SK-N-SH (cell line): Measurements from ENCODE around the gene COL4A2. TPM values are rescaled to one million over a fixed set of nuclear protein-coding genes. Genes with fewer than 3 reads are reported as not detected.

Experiments used
- CTCF ChIA-PET: fragments of 300-600, 350-600 bp; formaldehyde crosslinking; extraction: SDS; loops from one replicate; lab custom pipeline; 2021; lab: Yijun Ruan, JAX
- POLR2A ChIA-PET: fragments of 350-600 bp; sonication (Branson Sonifier 250); formaldehyde crosslinking; extraction: SDS; loops from one replicate; lab custom pipeline; 2020; ENCODE audit warnings: antibody characterized with exemption, inconsistent platforms; lab: Yijun Ruan, JAX
- DNase-seq: peaks from one replicate; pipeline ENCODE4 v3.0.0; 2012
- H2AFZ ChIP-seq: fragments of 200-600 bp; sonication (generic); 2 replicates; pipeline ENCODE4 v1.8.1; 2016; ENCODE audit warnings: antibody characterized with exemption, mild to moderate bottlenecking, low read depth
- H3F3A ChIP-seq: fragments of 200-600 bp; sonication (generic); replicated peaks from 2 replicates; pipeline ENCODE3; 2016; ENCODE audit warnings: antibody characterized with exemption, mild to moderate bottlenecking; ENCODE audit not compliant: insufficient read depth
- H3K27ac ChIP-seq, 2 experiments: fragments of 200-500 bp in 1 of 2; fragments of 200-600 bp in 1 of 2; sonication (Bioruptor generic) in 1 of 2; sonication (generic), shearing (Covaris generic) in 1 of 2; 2 replicates each; pipeline versions ENCODE4 v1.5.1 to v1.6.1; 2014 to 2016; ENCODE audit warnings: low read depth in 2 of 2, inconsistent platforms in 1 of 2, low read length in 1 of 2, mild to moderate bottlenecking in 1 of 2, mixed read lengths in 1 of 2
- H3K27me3 ChIP-seq: fragments of 200-600 bp; sonication (generic), shearing (Covaris generic); 2 replicates; pipeline ENCODE4 v1.6.1; 2016; ENCODE audit warnings: mixed run types; ENCODE audit not compliant: insufficient read depth
- H3K36me3 ChIP-seq, 2 experiments: fragments of 200-500 bp in 1 of 2; fragments of 200-600 bp in 1 of 2; sonication (Bioruptor generic) in 1 of 2; sonication (generic) in 1 of 2; replicated peaks in 1 of 2; 2 replicates each; pipeline versions ENCODE3 to v1.5.1; 2014 to 2016; ENCODE audit warnings: low read length in 1 of 2, mild to moderate bottlenecking in 1 of 2; ENCODE audit not compliant: insufficient read depth in 2 of 2, control insufficient read depth in 1 of 2
- H3K4me1 ChIP-seq, 2 experiments: fragments of 200-500 bp in 1 of 2; fragments of 200-600 bp in 1 of 2; sonication (Bioruptor generic) in 1 of 2; sonication (generic), shearing (Covaris generic) in 1 of 2; 2 replicates each; pipeline versions ENCODE4 v1.5.1 to v1.6.1; 2014 to 2016; ENCODE audit warnings: low read depth in 1 of 2, low read length in 1 of 2, mixed run types in 1 of 2; ENCODE audit not compliant: insufficient read depth in 2 of 2, control insufficient read depth in 1 of 2
- H3K4me2 ChIP-seq: fragments of 200-600 bp; sonication (generic), shearing (Covaris generic); 2 replicates; pipeline ENCODE4 v1.6.1; 2017; ENCODE audit warnings: mixed run types
- H3K4me3 ChIP-seq, 2 experiments: fragments of 200-500 bp in 1 of 2; fragments of 200-600 bp in 1 of 2; sonication (Bioruptor generic) in 1 of 2; sonication (generic), shearing (Covaris generic) in 1 of 2; 2 replicates each; pipeline versions ENCODE4 v1.5.1 to v1.8.1; 2014 to 2016; ENCODE audit warnings: low read depth in 2 of 2, inconsistent platforms in 1 of 2, low read length in 1 of 2, mild to moderate bottlenecking in 1 of 2, mixed read lengths in 1 of 2, moderate library complexity in 1 of 2
- H3K79me2 ChIP-seq: fragments of 200-600 bp; sonication (generic); 2 replicates; pipeline ENCODE4 v1.8.1; 2017; ENCODE audit warnings: mild to moderate bottlenecking; ENCODE audit not compliant: insufficient read depth
- H3K9ac ChIP-seq: fragments of 200-600 bp; sonication (generic); 2 replicates; pipeline ENCODE4 v1.6.1; 2017; ENCODE audit warnings: mixed run types
- H3K9me2 ChIP-seq: fragments of 200-600 bp; sonication (generic); 2 replicates; pipeline ENCODE4 v1.6.1; 2017; ENCODE audit warnings: mixed run types
- H3K9me3 ChIP-seq: fragments of 200-600 bp; sonication (generic); 2 replicates; pipeline ENCODE4 v1.6.1; 2017; ENCODE audit warnings: mixed run types, mild to moderate bottlenecking, moderate library complexity
- H4K20me1 ChIP-seq: fragments of 200-600 bp; sonication (generic); 2 replicates; pipeline ENCODE4 v1.6.1; 2017; ENCODE audit warnings: mild to moderate bottlenecking, mixed run types; ENCODE audit not compliant: insufficient read depth
- EZH2phosphoT487 ChIP-seq: fragments of 200-600 bp; sonication (generic); IDR thresholded peaks from 2 replicates; pipeline ENCODE4 v1.6.1; 2017; ENCODE audit warnings: low read depth, mixed run types, mild to moderate bottlenecking, antibody characterized with exemption, moderate library complexity, borderline replicate concordance
- FOXJ3 ChIP-seq: sonication (generic); formaldehyde crosslinking; IDR thresholded peaks from 2 replicates; pipeline ENCODE4 v1.5.1; 2020; ENCODE audit warnings: mild to moderate bottlenecking, missing genetic modification reagents
- FOXM1 ChIP-seq: IDR thresholded peaks from 2 replicates; pipeline ENCODE4 v1.4.0; 2012; ENCODE audit warnings: low read depth, mild to moderate bottlenecking
- GATA2 ChIP-seq: sonication (generic); formaldehyde crosslinking; IDR thresholded peaks from 2 replicates; pipeline ENCODE4 v1.5.0; 2020; ENCODE audit warnings: mild to moderate bottlenecking, missing genetic modification reagents
- IRF3 ChIP-seq: fragments of 150-350 bp; IDR thresholded peaks from 2 replicates; pipeline ENCODE4 v1.6.1; 2016; ENCODE audit warnings: mild to moderate bottlenecking, low read depth, low read length
- MEF2A ChIP-seq: IDR thresholded peaks from 2 replicates; pipeline ENCODE4 v1.4.0; 2012; ENCODE audit warnings: low read depth, borderline replicate concordance
- MXI1 ChIP-seq: IDR thresholded peaks from 2 replicates; pipeline ENCODE4 v1.6.1; 2012; ENCODE audit warnings: mild to moderate bottlenecking, low read depth, low read length, improper control_type of control experiment
- NRF1 ChIP-seq: IDR thresholded peaks from 2 replicates; pipeline ENCODE4 v1.6.1; 2012; ENCODE audit warnings: low read depth, mild to moderate bottlenecking, low read length
- POLR2AphosphoS5 ChIP-seq: IDR thresholded peaks from 2 replicates; pipeline ENCODE4 v1.6.1; 2012; ENCODE audit warnings: low read depth, low read length
- RXRA ChIP-seq: IDR thresholded peaks from 2 replicates; pipeline ENCODE4 v1.4.0; 2012; ENCODE audit warnings: low read depth, mild to moderate bottlenecking, borderline replicate concordance
- SIN3A ChIP-seq: IDR thresholded peaks from 2 replicates; pipeline ENCODE4 v1.6.1; 2012; ENCODE audit warnings: low read depth, mild to moderate bottlenecking, low read length, moderate library complexity, borderline replicate concordance
- TAF1 ChIP-seq: IDR thresholded peaks from 2 replicates; pipeline ENCODE4 v1.6.1; 2012; ENCODE audit warnings: low read depth, mild to moderate bottlenecking, low read length, moderate library complexity, borderline replicate concordance
- TCF12 ChIP-seq: IDR thresholded peaks from 2 replicates; pipeline ENCODE4 v1.4.0; 2012
- TEAD4 ChIP-seq: IDR thresholded peaks from 2 replicates; pipeline ENCODE4 v1.4.0; 2012; ENCODE audit warnings: mild to moderate bottlenecking, borderline replicate concordance; ENCODE audit not compliant: insufficient read depth
- USF1 ChIP-seq: IDR thresholded peaks from 2 replicates; pipeline ENCODE4 v1.4.0; 2012; ENCODE audit warnings: low read depth, borderline replicate concordance
- YY1 ChIP-seq: IDR thresholded peaks from 2 replicates; pipeline ENCODE4 v1.4.0; 2012; ENCODE audit warnings: low read depth, mild to moderate bottlenecking
- WGBS: methylation state at CpG from one replicate; pipeline ENCODE4 v1.1.6; 2017; ENCODE audit warnings: low lambda C conversion rate; 5-methylcytosine and 5-hydroxymethylcytosine counted together
- polyA plus RNA-seq, 3 experiments: library from polyadenylated mRNA; depleted of rRNA; stranded (reverse); fragments of >200 nt; gene quantifications; 2 replicates each; pipeline ENCODE4 v1.2.3, GENCODE V29; 2012
- TF ChIP-seq, protein P1 (sequence below): IDR thresholded peaks from 2 replicates; pipeline ENCODE4 v1.4.0; 2012; ENCODE audit warnings: low read depth, borderline replicate concordance
- TF ChIP-seq, protein P2 (sequence below): fragments of 200-600 bp; sonication (generic); IDR thresholded peaks from 2 replicates; pipeline ENCODE4 v1.6.1; 2017; ENCODE audit warnings: antibody characterized with exemption, mild to moderate bottlenecking, moderate library complexity

COL4A2 gene
- polyA plus RNA-seq, 1 of the 3 experiments (the other 2 are of a cell fraction) = 137 TPM

DNA sequence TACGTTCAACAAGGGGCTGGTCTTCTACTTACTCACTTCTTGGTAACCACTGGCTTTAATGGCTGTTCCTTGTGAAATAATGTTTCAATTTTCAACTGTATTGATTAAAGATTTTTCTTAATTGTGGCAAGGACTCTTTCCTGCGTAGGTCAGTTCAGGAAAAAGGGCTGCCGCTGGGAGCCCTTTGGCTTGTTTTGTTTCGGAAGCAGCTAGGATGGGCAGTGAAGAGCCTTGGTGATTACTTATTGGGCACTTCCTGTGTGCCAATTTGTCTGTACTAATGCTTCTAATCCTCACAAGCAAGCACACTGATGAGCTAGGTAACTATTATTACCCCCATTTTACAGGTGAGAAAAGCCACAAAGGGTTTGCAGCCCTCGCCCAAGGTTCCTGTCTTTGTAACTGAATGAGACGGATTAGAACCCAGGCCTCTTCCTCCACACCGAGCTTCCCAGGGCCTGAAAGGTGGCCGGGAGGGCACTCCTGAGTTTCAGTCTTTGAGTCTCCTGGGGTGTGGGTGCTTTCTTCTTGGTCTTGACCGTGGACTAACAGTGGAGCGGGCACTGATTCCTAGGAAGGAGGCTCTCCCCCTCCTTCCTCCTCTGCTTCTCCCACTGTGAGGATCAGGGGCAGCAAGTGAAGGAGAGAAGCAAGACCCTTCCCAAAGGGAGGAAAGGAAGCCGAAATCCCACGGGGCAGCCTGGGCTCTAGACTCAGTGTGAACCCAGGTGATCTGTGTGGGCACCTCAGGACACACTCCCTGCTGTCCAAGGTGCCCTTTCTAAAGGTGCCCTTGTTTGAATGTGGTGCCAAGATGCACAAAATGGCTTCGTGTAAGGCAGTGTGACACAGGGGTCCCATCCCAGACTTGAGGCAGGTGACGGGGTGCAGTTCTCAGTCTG lies 3.7 kb downstream of the COL4A2 start:
- TF ChIP-seq FOXM1 = no peak
- no peak for TF ChIP-seq POLR2AphosphoS5
- no peak for TF ChIP-seq RXRA
- TF ChIP-seq EZH2phosphoT487 = no peak
- no peak for TF ChIP-seq USF1
- no peak for TF ChIP-seq YY1
- TF ChIP-seq TCF12 = no peak
- no peak overlapping the region for H2AFZ ChIP-seq
- WGBS = 88% methylated on average over 13 of the region's 14 CpGs
- peak overlapping the region; percentile 98; the same call in 1 of the 2 replicates for H3K4me2 ChIP-seq
- H3K4me3 ChIP-seq = no peak overlapping the region
- peaks cover 18% of the 10 kb centered on the region for H3F3A ChIP-seq
- H3K9me3 ChIP-seq = no peaks in the 10 kb centered on the region
- H4K20me1 ChIP-seq = no peaks in the 10 kb centered on the region
- H3K9ac ChIP-seq = no peak overlapping the region
- H3K79me2 ChIP-seq = peaks cover 95% of the 10 kb centered on the region
- no peak for DNase-seq
- no peaks in the 10 kb centered on the region for H3K9me2 ChIP-seq
- H3K27ac ChIP-seq = peak overlapping the region in 1 of 2 experiments; percentile 10; a peak in 1 of 4 replicates
- peaks cover 24 to 29% of the 10 kb centered on the region in 2 experiments for H3K4me1 ChIP-seq
- H3K36me3 ChIP-seq = peaks cover 2 to 16% of the 10 kb centered on the region in 2 experiments
- CTCF ChIA-PET = interaction anchor here (0.6 to 1.3 kb wide), 2 partner anchors 20 to 108 kb away, joined by 3 to 4 read pairs; no protein-coding TSS in a partner anchor
- POLR2A ChIA-PET = no interaction called here
- no peaks in the 10 kb centered on the region for H3K27me3 ChIP-seq

DNA sequence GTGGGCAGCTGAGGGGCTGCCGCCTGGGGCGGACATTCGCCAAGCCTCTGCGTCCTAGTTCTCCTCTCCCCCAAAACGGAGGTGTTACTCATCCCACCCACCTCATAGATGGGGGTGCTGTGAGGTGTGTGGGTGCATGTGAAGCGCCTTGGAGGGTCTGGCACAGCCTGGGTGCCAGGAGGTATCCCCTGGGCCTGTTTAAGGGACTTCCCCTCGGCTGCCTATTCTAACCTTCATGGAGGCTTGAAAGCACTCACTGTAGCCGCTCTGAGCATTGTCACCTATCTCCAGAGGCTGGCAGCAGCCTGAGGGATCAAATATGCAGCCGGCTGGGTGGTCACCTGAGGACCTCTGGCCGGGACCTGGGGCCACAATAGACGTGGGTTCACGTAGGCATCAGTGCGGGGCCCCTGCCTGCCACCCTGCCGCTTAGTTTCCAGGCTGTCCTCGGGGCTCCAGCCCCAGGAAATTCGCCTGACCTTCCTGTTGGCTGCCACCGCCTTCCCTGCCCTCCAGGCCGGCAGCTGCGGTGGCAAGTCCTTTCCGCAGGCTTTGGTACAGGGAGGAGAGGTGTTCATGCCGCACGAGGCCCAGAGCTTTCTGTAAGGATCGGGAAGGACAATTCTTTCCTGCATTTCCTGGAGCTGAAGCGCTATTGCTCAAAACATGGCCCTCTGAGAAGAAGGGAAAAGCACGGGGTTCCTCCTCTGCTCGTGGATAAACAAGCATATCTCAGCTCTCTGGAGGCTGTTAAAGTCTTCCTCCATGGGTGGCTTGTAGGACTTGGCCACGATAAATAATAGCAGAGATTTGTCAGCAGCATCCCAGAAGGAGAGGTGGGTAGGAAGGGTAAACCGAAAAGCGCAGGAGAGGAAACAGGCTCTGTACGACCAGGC lies 4.6 kb downstream of the COL4A2 start:
- Histone ChIP-seq H3K9me3 (no peaks in the 10 kb centered on the region), H4K20me1 (no peaks in the 10 kb centered on the region), H3K79me2 (peaks cover 95% of the 10 kb centered on the region), H3K36me3 (peaks cover 2 to 19% of the 10 kb centered on the region in 2 experiments), H3K4me2 (peak overlapping the region; percentile 98), H3F3A (peaks cover 25% of the 10 kb centered on the region), H3K9ac (peak overlapping the region; percentile 14; the same call in 1 of the 2 replicates), H3K4me3 (peak overlapping the region in 1 of 2 experiments; percentile 15; a peak in 1 of 4 replicates), H2AFZ (no peak overlapping the region), H3K4me1 (peaks cover 22 to 29% of the 10 kb centered on the region in 2 experiments; a peak in 3 of 4 replicates), H3K27ac (peak overlapping the region in 1 of 2 experiments; percentile 48; a peak in 2 of 4 replicates), H3K9me2 (no peaks in the 10 kb centered on the region), H3K27me3 (no peaks in the 10 kb centered on the region)
- ChIA-PET POLR2A (no interaction called here), CTCF (interaction anchor here (0.7 to 1.1 kb wide), 2 partner anchors 11 to 104 kb away, joined by 3 read pairs; no protein-coding TSS in a partner anchor)
- 94% methylated on average over 25 of the region's 30 CpGs for WGBS
- DNase-seq = no peak
- TF ChIP-seq SIN3A = no peak
- no peak for TF ChIP-seq TAF1
- no peak for TF ChIP-seq POLR2AphosphoS5
- no peak for TF ChIP-seq GATA2 (CRISPR knock-in tag)
- TF ChIP-seq MXI1 = no peak
- no peak for TF ChIP-seq NRF1
- TF ChIP-seq, protein P1, sequence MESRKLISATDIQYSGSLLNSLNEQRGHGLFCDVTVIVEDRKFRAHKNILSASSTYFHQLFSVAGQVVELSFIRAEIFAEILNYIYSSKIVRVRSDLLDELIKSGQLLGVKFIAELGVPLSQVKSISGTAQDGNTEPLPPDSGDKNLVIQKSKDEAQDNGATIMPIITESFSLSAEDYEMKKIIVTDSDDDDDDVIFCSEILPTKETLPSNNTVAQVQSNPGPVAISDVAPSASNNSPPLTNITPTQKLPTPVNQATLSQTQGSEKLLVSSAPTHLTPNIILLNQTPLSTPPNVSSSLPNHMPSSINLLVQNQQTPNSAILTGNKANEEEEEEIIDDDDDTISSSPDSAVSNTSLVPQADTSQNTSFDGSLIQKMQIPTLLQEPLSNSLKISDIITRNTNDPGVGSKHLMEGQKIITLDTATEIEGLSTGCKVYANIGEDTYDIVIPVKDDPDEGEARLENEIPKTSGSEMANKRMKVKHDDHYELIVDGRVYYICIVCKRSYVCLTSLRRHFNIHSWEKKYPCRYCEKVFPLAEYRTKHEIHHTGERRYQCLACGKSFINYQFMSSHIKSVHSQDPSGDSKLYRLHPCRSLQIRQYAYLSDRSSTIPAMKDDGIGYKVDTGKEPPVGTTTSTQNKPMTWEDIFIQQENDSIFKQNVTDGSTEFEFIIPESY = no peak
- no peak for TF ChIP-seq TEAD4
- no peak for TF ChIP-seq MEF2A
- TF ChIP-seq IRF3 = no peak
- TF ChIP-seq, protein P2, sequence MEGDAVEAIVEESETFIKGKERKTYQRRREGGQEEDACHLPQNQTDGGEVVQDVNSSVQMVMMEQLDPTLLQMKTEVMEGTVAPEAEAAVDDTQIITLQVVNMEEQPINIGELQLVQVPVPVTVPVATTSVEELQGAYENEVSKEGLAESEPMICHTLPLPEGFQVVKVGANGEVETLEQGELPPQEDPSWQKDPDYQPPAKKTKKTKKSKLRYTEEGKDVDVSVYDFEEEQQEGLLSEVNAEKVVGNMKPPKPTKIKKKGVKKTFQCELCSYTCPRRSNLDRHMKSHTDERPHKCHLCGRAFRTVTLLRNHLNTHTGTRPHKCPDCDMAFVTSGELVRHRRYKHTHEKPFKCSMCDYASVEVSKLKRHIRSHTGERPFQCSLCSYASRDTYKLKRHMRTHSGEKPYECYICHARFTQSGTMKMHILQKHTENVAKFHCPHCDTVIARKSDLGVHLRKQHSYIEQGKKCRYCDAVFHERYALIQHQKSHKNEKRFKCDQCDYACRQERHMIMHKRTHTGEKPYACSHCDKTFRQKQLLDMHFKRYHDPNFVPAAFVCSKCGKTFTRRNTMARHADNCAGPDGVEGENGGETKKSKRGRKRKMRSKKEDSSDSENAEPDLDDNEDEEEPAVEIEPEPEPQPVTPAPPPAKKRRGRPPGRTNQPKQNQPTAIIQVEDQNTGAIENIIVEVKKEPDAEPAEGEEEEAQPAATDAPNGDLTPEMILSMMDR = no peak
- no peak for TF ChIP-seq FOXJ3 (CRISPR knock-in tag)
- no peak for TF ChIP-seq FOXM1
